Osteoblast (primary cell): ENCODE results near the gene SEPTIN1. TPM values are rescaled to one million over a fixed set of nuclear protein-coding genes. Genes with fewer than 3 reads are reported as not detected.

ENCODE experiments used
- DNase-seq: peaks from one replicate; pipeline ENCODE4 v3.0.0; 2011; ENCODE audit warnings: low spot score, mixed read lengths; ENCODE audit not compliant: insufficient read length; ENCODE audit errors: missing footprints
- H2AFZ ChIP-seq: 2 replicates; pipeline ENCODE4 v1.6.0; 2011; ENCODE audit warnings: mild to moderate bottlenecking, low read length
- H3K27ac ChIP-seq: 2 replicates; pipeline ENCODE4 v1.5.1; 2011; ENCODE audit warnings: mild to moderate bottlenecking, low read depth, low read length, moderate library complexity
- H3K27me3 ChIP-seq: 2 replicates; pipeline ENCODE4 v1.6.0; 2012; ENCODE audit warnings: mild to moderate bottlenecking, control low read depth, inconsistent platforms, low read length, moderate library complexity; ENCODE audit not compliant: insufficient read depth
- H3K36me3 ChIP-seq: 2 replicates; pipeline ENCODE4 v1.5.1; 2011; ENCODE audit warnings: mild to moderate bottlenecking, low read length, control low read depth, moderate library complexity; ENCODE audit not compliant: insufficient read depth
- H3K4me1 ChIP-seq: 2 replicates; pipeline ENCODE4 v1.5.1; 2011; ENCODE audit warnings: mild to moderate bottlenecking, low read length, control low read depth, moderate library complexity; ENCODE audit not compliant: insufficient read depth
- H3K4me2 ChIP-seq: 2 replicates; pipeline ENCODE4 v1.6.0; 2011; ENCODE audit warnings: mild to moderate bottlenecking, low read length; ENCODE audit not compliant: insufficient read depth
- H3K4me3 ChIP-seq: fragments of 200-600 bp; sonication (generic); 3 replicates; pipeline ENCODE4 v1.5.1; 2012; ENCODE audit warnings: mild to moderate bottlenecking, low read length, inconsistent platforms; ENCODE audit not compliant: insufficient read depth
- H3K79me2 ChIP-seq: 2 replicates; pipeline ENCODE4 v1.6.0; 2012; ENCODE audit warnings: mild to moderate bottlenecking, low read length, control low read depth, inconsistent platforms; ENCODE audit not compliant: insufficient read depth
- H3K9me3 ChIP-seq: 2 replicates; pipeline ENCODE4 v1.5.1; 2011; ENCODE audit warnings: low read depth, low read length, control low read depth
- H4K20me1 ChIP-seq: 2 replicates; pipeline ENCODE4 v1.6.0; 2012; ENCODE audit warnings: mild to moderate bottlenecking, low read length, control low read depth; ENCODE audit not compliant: insufficient read depth
- total RNA-seq: library from RNA; depleted of rRNA; stranded (reverse); fragments of >200 nt; gene quantifications from 2 replicates; pipeline ENCODE4 v1.2.3, GENCODE V29; 2012
- TF ChIP-seq, protein P1 (sequence below): IDR thresholded peaks from 2 replicates; pipeline ENCODE4 v1.5.1; 2011; ENCODE audit warnings: mild to moderate bottlenecking, low read depth, low read length, moderate library complexity; ENCODE audit errors: extremely low read depth

SEPTIN1 gene
- total RNA-seq, 1 donor = not detected

DNA sequence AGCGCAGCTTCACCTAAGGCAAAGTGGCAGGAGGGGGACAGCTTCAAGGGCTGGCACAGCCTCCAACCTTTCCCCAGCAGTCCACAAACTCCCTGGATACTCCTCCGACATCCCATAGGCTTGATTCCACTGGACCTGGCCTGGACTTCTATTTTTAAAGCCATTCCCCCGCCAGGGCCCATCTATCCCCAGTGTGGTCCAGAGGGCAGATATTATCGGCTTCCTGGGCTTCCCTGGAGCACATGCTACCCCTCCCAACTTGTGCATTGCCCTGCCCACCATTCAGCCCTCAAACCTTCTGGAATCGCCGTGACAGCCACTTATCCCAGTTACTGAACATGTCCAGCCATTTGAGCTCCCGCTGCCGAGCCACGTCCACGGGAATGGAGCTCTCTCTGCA is 17.2 kb downstream of the SEPTIN1 start:
- peaks cover 97% of the 10 kb centered on the region for H3K79me2 ChIP-seq
- peaks cover 18% of the 10 kb centered on the region for H3K4me1 ChIP-seq
- peaks cover 33% of the 10 kb centered on the region for H3K36me3 ChIP-seq
- no peaks in the 10 kb centered on the region for H3K27me3 ChIP-seq
- H3K9me3 ChIP-seq = no peaks in the 10 kb centered on the region
- H2AFZ ChIP-seq = no peak overlapping the region
- DNase-seq = no peak
- no peak overlapping the region for H3K27ac ChIP-seq
- TF ChIP-seq, protein P1, sequence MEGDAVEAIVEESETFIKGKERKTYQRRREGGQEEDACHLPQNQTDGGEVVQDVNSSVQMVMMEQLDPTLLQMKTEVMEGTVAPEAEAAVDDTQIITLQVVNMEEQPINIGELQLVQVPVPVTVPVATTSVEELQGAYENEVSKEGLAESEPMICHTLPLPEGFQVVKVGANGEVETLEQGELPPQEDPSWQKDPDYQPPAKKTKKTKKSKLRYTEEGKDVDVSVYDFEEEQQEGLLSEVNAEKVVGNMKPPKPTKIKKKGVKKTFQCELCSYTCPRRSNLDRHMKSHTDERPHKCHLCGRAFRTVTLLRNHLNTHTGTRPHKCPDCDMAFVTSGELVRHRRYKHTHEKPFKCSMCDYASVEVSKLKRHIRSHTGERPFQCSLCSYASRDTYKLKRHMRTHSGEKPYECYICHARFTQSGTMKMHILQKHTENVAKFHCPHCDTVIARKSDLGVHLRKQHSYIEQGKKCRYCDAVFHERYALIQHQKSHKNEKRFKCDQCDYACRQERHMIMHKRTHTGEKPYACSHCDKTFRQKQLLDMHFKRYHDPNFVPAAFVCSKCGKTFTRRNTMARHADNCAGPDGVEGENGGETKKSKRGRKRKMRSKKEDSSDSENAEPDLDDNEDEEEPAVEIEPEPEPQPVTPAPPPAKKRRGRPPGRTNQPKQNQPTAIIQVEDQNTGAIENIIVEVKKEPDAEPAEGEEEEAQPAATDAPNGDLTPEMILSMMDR = no peak
- H4K20me1 ChIP-seq = peaks cover 49% of the 10 kb centered on the region
- H3K4me3 ChIP-seq = no peak overlapping the region
- H3K4me2 ChIP-seq = no peak overlapping the region

DNA sequence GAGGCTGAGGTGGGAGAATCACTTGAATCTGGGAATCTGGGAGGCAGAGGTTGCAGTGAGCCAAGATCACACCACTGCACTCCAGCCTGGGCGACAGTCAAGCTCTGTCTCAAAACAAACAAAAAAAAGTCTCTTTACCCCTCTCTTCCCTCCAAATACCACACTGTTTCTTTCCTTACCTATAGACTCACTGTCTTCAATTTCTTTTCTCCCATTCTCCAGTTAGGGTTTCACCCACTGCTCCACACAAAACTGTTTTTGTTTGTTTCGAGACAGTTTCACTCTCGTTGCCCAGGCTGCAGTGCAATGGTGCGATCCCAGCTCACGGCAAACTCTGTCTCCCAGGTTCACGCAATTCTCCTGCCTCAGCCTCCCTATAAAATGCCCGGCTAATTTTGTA is 21.2 kb downstream of the SEPTIN1 start:
- no peak for DNase-seq
- Histone ChIP-seq H3K27me3 (no peaks in the 10 kb centered on the region), H3K79me2 (peaks cover 83% of the 10 kb centered on the region), H2AFZ (no peak overlapping the region), H3K4me1 (peaks cover 11% of the 10 kb centered on the region), H3K36me3 (peaks cover 69% of the 10 kb centered on the region), H3K27ac (no peak overlapping the region), H3K9me3 (no peaks in the 10 kb centered on the region), H4K20me1 (peaks cover 21% of the 10 kb centered on the region), H3K4me3 (no peak overlapping the region), H3K4me2 (no peak overlapping the region)
- TF ChIP-seq, protein P1 = no peak

DNA sequence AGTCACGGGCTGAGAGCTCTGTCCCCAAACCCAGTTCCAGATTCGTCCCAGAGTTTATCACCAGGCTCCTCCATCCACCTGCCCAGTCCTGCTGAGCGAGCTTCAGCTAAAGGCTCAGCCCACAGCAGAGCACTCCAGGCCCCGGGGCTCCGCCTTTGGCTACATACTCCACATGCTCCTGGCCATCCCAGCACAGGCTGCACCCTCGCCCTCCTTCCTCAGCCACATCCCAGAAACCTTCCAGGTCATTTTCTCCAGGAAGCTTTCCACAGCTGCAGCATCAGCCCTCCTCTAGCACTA is 22.5 kb downstream of the SEPTIN1 start:
- Histone ChIP-seq H3K27ac (no peak overlapping the region), H3K4me1 (peaks cover 20% of the 10 kb centered on the region), H3K9me3 (no peaks in the 10 kb centered on the region), H3K36me3 (peaks cover 59% of the 10 kb centered on the region), H2AFZ (no peak overlapping the region), H3K4me3 (no peak overlapping the region), H3K27me3 (no peaks in the 10 kb centered on the region), H4K20me1 (peaks cover 11% of the 10 kb centered on the region), H3K79me2 (peaks cover 80% of the 10 kb centered on the region), H3K4me2 (no peak overlapping the region)
- peak; percentile 21 for DNase-seq
- TF ChIP-seq, protein P1 = no peak

DNA sequence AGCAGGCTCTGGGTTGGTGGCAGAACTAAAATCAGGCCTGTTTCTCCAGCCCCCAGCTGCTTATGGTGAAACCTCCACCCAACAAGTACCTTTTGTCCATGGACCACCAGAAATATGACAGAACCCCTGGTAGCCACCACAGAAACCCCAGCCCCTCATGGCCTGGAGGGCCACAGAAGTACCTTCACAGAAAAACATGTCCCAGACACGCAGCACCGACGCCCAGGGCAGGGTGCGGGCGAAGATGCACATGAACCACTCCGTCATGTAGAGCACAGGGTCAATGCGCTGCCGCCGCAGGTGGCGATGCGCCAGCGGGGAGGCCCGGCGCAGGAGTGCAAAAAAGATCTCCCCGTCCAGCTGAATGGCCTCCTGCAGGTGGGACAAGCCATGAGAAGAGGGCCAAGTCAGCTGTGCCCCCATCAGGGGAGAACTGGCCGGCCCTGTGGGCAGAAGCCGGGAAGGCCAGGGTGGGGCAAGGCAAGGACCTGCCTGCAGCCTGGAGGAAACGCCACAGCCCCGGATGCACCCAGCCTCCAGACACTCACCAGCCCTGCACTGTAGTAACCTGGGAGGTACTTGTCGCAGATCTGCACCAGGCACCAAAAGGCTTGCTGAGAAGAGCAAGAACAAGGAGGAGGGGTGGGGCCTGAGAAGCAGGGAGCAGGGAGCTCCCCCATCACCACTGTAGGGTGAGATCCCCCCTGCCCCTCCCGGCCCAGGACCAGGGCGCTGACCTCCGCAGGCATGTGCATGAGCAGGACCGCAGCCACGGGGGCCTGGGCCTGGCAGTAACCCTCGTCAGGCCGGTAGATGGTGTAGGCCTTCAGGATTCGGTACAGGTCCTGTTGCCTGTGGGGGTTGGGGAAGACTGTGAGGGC is 23.1 kb downstream of the SEPTIN1 start:
- H3K36me3 ChIP-seq = peaks cover 55% of the 10 kb centered on the region
- no peak overlapping the region for H3K27ac ChIP-seq
- H2AFZ ChIP-seq = no peak overlapping the region
- H3K79me2 ChIP-seq = peaks cover 80% of the 10 kb centered on the region
- no peak overlapping the region for H3K4me3 ChIP-seq
- no peaks in the 10 kb centered on the region for H3K27me3 ChIP-seq
- H3K4me2 ChIP-seq = no peak overlapping the region
- TF ChIP-seq, protein P1 = no peak
- no peaks in the 10 kb centered on the region for H3K9me3 ChIP-seq
- DNase-seq = peak; percentile 57
- peaks cover 9% of the 10 kb centered on the region for H4K20me1 ChIP-seq
- H3K4me1 ChIP-seq = peaks cover 21% of the 10 kb centered on the region
